ENCODE results near the gene ICAM3.

- TF ChIP-seq CTCF (IDR thresholded peaks at IDR 0.05) (no peak), POLR2A (IDR thresholded peaks at IDR 0.05) (no peak)
These were observed 33.1 kb downstream of the ICAM3 start for GRCh38 chr19:10306327-10306726.
